Liver (tissue), 9 donors: Measurements from ENCODE around the gene SIM2. TPM values are rescaled to one million over a fixed set of nuclear protein-coding genes. Genes with fewer than 3 reads are reported as not detected.

Source experiments
- DNase-seq: peaks from one replicate; pipeline ENCODE4 v3.0.0-alpha.2; 2017; ENCODE audit warnings: low spot score
- H3K27ac ChIP-seq, 2 donors: one replicate each; pipeline ENCODE4 v1.7.0; 2013; ENCODE audit warnings: inconsistent platforms in 2 of 2, low read length in 2 of 2, control low read depth in 1 of 2, low read depth in 1 of 2, mild to moderate bottlenecking in 1 of 2
- H3K27me3 ChIP-seq, 4 donors: one replicate each; pipeline versions ENCODE4 v1.6.1 to v1.7.0; 2013; ENCODE audit warnings: low read length in 3 of 4, inconsistent platforms in 1 of 4, mild to moderate bottlenecking in 1 of 4, moderate library complexity in 1 of 4; ENCODE audit not compliant: control insufficient read depth in 4 of 4, insufficient read depth in 4 of 4
- H3K36me3 ChIP-seq, 4 donors: one replicate each; pipeline versions ENCODE4 v1.6.1 to v1.7.0; 2013; ENCODE audit warnings: low read length in 3 of 4, mild to moderate bottlenecking in 3 of 4, low read depth in 1 of 4, moderate library complexity in 1 of 4; ENCODE audit not compliant: control insufficient read depth in 4 of 4, insufficient read depth in 3 of 4
- H3K4me1 ChIP-seq, 4 donors: one replicate each; pipeline versions ENCODE4 v1.6.1 to v1.7.0; 2013; ENCODE audit warnings: low read length in 3 of 4, mild to moderate bottlenecking in 3 of 4, moderate library complexity in 1 of 4; ENCODE audit not compliant: control insufficient read depth in 4 of 4, insufficient read depth in 4 of 4
- H3K4me3 ChIP-seq, 3 donors: one replicate each; pipeline versions ENCODE4 v1.6.1 to v1.7.0; 2013; ENCODE audit warnings: low read length in 3 of 3, control low read depth in 1 of 3, low read depth in 1 of 3, mild to moderate bottlenecking in 1 of 3
- H3K9ac ChIP-seq, 2 donors: one replicate each; pipeline ENCODE4 v1.7.0; 2013; ENCODE audit warnings: low read length in 2 of 2, mild to moderate bottlenecking in 2 of 2, moderate library complexity in 2 of 2, control low read depth in 1 of 2, low read depth in 1 of 2
- H3K9me3 ChIP-seq, 4 donors: one replicate each; pipeline versions ENCODE4 v1.6.1 to v1.7.0; 2013; ENCODE audit warnings: low read length in 3 of 4; ENCODE audit not compliant: control insufficient read depth in 4 of 4
- EGR1 ChIP-seq, 2 donors: IDR thresholded peaks; 2 replicates each; pipeline ENCODE4 v1.6.1; 2016 to 2018; ENCODE audit warnings: antibody characterized with exemption in 2 of 2, low read depth in 2 of 2
- FOXA2 ChIP-seq: IDR thresholded peaks from 2 replicates; pipeline ENCODE4 v1.6.1; 2016; ENCODE audit warnings: antibody characterized with exemption
- GABPA ChIP-seq, 2 donors: IDR thresholded peaks in 1 of 2; conservative IDR thresholded peaks in 1 of 2; 2 replicates each; pipeline ENCODE4 v1.6.1; 2016; ENCODE audit warnings: antibody characterized with exemption in 2 of 2, mild to moderate bottlenecking in 1 of 2, moderate library complexity in 1 of 2
- HNF4A ChIP-seq, 2 donors: conservative IDR thresholded peaks; 2 replicates each; pipeline ENCODE4 v1.6.1; 2016; ENCODE audit warnings: antibody characterized with exemption in 2 of 2, mild to moderate bottlenecking in 2 of 2
- HNF4G ChIP-seq: IDR thresholded peaks from 2 replicates; pipeline ENCODE4 v1.6.1; 2016; ENCODE audit warnings: antibody characterized with exemption
- JUND ChIP-seq, 2 donors: IDR thresholded peaks; 2 replicates each; pipeline ENCODE4 v1.6.1; 2016; ENCODE audit warnings: antibody characterized with exemption in 2 of 2
- RAD21 ChIP-seq, 2 donors: IDR thresholded peaks; 2 replicates each; pipeline ENCODE4 v1.6.1; 2016; ENCODE audit warnings: antibody characterized with exemption in 2 of 2, mild to moderate bottlenecking in 2 of 2
- RXRA ChIP-seq, 2 donors: IDR thresholded peaks; 2 replicates each; pipeline ENCODE4 v1.6.1; 2017 to 2018; ENCODE audit warnings: antibody characterized with exemption in 2 of 2, mild to moderate bottlenecking in 1 of 2
- SP1 ChIP-seq: IDR thresholded peaks from 2 replicates; pipeline ENCODE4 v1.6.1; 2018; ENCODE audit warnings: antibody characterized with exemption, mild to moderate bottlenecking
- TAF1 ChIP-seq: conservative IDR thresholded peaks from 2 replicates; pipeline ENCODE4 v1.6.1; 2016; ENCODE audit warnings: antibody characterized with exemption, mild to moderate bottlenecking
- YY1 ChIP-seq: IDR thresholded peaks from 2 replicates; pipeline ENCODE4 v1.6.1; 2016; ENCODE audit warnings: antibody characterized with exemption, mild to moderate bottlenecking
- WGBS: extraction: QIAGEN DNeasy Blood & Tissue Kit; methylation state at CpG from one replicate; pipeline ENCODE4 v1.1.7; 2013; 5-methylcytosine and 5-hydroxymethylcytosine counted together
- polyA plus RNA-seq, 2 donors: library from polyadenylated mRNA; stranded (reverse) in 1 of 2; unstranded in 1 of 2; fragments of 200-250 nt in 1 of 2; fragments of >200 nt in 1 of 2; fragmentation: Nextera tagmentation in 1 of 2; extraction: Ambion mirVana in 1 of 2; gene quantifications; one replicate each; pipeline versions ENCODE4 v1.2.1 to v1.2.3, GENCODE V29; 2013 to 2015
- total RNA-seq, 2 donors: library from RNA; depleted of rRNA; stranded (reverse); fragments of >200 nt; gene quantifications; one replicate each; pipeline ENCODE4 v1.2.3, GENCODE V29; 2014
- TF ChIP-seq, protein P1 (sequence below): IDR thresholded peaks from 2 replicates; pipeline ENCODE4 v1.6.1; 2016; ENCODE audit warnings: antibody characterized with exemption
- TF ChIP-seq, protein P2 (sequence below): IDR thresholded peaks from 2 replicates; pipeline ENCODE4 v1.6.1; 2016; ENCODE audit warnings: antibody characterized with exemption
- TF ChIP-seq, protein P3 (sequence below): IDR thresholded peaks from 2 replicates; pipeline ENCODE4 v1.6.1; 2016; ENCODE audit warnings: antibody characterized with exemption
- TF ChIP-seq, protein P4 (sequence below): fragments of 150-350 bp; IDR thresholded peaks from 2 replicates; pipeline ENCODE4 v1.5.1; 2017; ENCODE audit warnings: improper control_type of control experiment, low read depth, low read length; ENCODE audit not compliant: missing input control
- donor health status: healthy.
- donor health status: healthy.
- donor health status: healthy.
- donor health status: healthy.
- donor health status: healthy.

The SIM2 gene
- total and polyA plus RNA-seq, 4 donors = 0.19 TPM; not detected in 3

DNA sequence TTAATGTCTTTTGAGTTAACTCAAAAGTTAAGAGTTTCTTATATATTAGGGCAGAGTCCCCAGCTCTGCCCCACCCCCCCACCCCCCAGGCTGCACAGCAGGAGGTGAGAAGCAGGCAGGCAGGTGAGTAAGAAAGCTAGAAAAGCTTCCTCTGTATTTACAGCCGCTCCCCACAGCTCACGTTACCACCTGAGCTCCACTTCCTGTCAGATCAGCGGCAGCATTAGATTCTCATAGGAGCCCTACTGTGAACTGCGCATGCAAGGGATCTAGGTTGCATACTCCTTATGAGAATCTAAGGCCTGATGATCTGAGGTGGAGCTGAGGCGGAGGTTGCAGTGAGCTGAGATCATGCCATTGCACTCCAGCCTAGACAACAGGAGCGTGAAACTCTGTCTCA lies 81.9 kb downstream of the SIM2 start:
- H3K36me3 ChIP-seq = no peaks in the 10 kb centered on the region
- no peak overlapping the region for H3K27ac ChIP-seq
- no peaks in the 10 kb centered on the region for H3K4me1 ChIP-seq
- H3K27me3 ChIP-seq = no peaks in the 10 kb centered on the region
- no peak overlapping the region for H3K9ac ChIP-seq
- no peak for TF ChIP-seq EGR1 (IDR thresholded peaks at IDR 0.05; ENCODE audit: low read depth in 2 of 2)
- no peak for TF ChIP-seq RAD21 (IDR thresholded peaks at IDR 0.05)
- no peak for TF ChIP-seq HNF4A (conservative IDR thresholded peaks at IDR 0.05)
- TF ChIP-seq, protein P1, sequence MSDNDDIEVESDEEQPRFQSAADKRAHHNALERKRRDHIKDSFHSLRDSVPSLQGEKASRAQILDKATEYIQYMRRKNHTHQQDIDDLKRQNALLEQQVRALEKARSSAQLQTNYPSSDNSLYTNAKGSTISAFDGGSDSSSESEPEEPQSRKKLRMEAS = no peak
- TF ChIP-seq GABPA (IDR thresholded peaks at IDR 0.05 in 1 of 2, conservative IDR thresholded peaks at IDR 0.05 in 1 of 2) = no peak
- TF ChIP-seq RXRA (IDR thresholded peaks at IDR 0.05) = no peak
- TF ChIP-seq FOXA2 = no peak
- TF ChIP-seq, protein P2, sequence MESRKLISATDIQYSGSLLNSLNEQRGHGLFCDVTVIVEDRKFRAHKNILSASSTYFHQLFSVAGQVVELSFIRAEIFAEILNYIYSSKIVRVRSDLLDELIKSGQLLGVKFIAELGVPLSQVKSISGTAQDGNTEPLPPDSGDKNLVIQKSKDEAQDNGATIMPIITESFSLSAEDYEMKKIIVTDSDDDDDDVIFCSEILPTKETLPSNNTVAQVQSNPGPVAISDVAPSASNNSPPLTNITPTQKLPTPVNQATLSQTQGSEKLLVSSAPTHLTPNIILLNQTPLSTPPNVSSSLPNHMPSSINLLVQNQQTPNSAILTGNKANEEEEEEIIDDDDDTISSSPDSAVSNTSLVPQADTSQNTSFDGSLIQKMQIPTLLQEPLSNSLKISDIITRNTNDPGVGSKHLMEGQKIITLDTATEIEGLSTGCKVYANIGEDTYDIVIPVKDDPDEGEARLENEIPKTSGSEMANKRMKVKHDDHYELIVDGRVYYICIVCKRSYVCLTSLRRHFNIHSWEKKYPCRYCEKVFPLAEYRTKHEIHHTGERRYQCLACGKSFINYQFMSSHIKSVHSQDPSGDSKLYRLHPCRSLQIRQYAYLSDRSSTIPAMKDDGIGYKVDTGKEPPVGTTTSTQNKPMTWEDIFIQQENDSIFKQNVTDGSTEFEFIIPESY = no peak
- no peak for TF ChIP-seq SP1
- no peak for TF ChIP-seq TAF1
- no peak for DNase-seq
- H3K9me3 ChIP-seq = no peaks in the 10 kb centered on the region
- H3K4me3 ChIP-seq = no peak overlapping the region
- WGBS = 85% methylated on average over 6 of the region's 6 CpGs

DNA sequence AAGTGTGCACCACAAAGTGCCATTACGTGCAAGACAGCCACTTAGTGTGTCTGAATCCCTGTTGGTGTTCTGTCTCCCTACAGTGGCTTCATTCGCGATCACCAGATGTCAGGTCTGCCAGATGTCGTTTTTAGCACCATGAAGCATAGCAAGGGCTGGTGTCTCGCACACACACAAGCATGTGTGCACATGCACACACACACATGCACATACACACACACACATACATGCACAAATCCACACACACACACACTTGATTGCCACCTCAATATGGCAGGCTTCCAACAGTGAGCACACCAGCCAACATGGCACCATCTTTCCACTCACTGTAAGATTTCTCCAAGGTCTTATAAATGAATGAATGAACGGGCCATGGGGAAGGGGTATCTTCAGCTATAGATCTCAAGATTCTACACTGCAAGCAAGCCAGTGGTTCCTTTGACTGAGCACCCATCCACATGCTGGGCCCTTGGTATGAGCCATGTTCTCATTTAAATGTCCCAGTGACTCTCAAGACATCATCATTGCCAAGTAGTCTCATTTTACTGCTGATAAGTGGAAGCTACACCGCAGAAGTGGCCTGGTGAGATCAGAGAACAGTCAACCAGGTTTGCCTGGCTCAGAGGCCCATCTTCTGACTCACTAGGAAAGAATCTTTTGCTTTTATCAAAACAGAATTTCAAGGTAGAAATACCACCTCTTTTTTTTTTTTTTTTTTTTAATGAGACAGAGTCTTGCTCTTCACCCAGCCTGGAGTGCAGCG lies 84.9 kb downstream of the SIM2 start:
- WGBS = 98% methylated on average over 8 of the region's 8 CpGs
- Histone ChIP-seq H3K36me3 (no peaks in the 10 kb centered on the region), H3K27me3 (no peaks in the 10 kb centered on the region), H3K4me1 (no peaks in the 10 kb centered on the region), H3K9me3 (no peaks in the 10 kb centered on the region), H3K9ac (no peak overlapping the region), H3K4me3 (no peak overlapping the region), H3K27ac (no peak overlapping the region)
- DNase-seq = no peak
- TF ChIP-seq, protein P1 = no peak
- TF ChIP-seq, protein P3, sequence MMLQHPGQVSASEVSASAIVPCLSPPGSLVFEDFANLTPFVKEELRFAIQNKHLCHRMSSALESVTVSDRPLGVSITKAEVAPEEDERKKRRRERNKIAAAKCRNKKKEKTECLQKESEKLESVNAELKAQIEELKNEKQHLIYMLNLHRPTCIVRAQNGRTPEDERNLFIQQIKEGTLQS = no peak
- TF ChIP-seq YY1 (no peak), FOXA2 (no peak), JUND (IDR thresholded peaks at IDR 0.05) (no peak), GABPA (IDR thresholded peaks at IDR 0.05 in 1 of 2, conservative IDR thresholded peaks at IDR 0.05 in 1 of 2) (no peak), HNF4G (no peak), EGR1 (IDR thresholded peaks at IDR 0.05; ENCODE audit: low read depth in 2 of 2) (no peak)
- TF ChIP-seq, protein P4, sequence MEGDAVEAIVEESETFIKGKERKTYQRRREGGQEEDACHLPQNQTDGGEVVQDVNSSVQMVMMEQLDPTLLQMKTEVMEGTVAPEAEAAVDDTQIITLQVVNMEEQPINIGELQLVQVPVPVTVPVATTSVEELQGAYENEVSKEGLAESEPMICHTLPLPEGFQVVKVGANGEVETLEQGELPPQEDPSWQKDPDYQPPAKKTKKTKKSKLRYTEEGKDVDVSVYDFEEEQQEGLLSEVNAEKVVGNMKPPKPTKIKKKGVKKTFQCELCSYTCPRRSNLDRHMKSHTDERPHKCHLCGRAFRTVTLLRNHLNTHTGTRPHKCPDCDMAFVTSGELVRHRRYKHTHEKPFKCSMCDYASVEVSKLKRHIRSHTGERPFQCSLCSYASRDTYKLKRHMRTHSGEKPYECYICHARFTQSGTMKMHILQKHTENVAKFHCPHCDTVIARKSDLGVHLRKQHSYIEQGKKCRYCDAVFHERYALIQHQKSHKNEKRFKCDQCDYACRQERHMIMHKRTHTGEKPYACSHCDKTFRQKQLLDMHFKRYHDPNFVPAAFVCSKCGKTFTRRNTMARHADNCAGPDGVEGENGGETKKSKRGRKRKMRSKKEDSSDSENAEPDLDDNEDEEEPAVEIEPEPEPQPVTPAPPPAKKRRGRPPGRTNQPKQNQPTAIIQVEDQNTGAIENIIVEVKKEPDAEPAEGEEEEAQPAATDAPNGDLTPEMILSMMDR = no peak
- TF ChIP-seq, protein P2 = no peak
